ENCODE measurements around the gene CSF3.

The CSF3 gene

GRCh38 chr17:40065769-40066510 is 50.7 kb downstream of the CSF3 start:
- no peak for ATAC-seq
- TF ChIP-seq CSRNP3 (CRISPR knock-in tag; IDR thresholded peaks at IDR 0.05): no peak
- TF ChIP-seq OSR1 (CRISPR knock-in tag; IDR thresholded peaks at IDR 0.05): no peak

Data from SK-N-SH treated with all-trans-retinoic acid at 6 μM for 48 hours (cell line).